ENCODE data around the gene LPP.

LPP gene

DNA sequence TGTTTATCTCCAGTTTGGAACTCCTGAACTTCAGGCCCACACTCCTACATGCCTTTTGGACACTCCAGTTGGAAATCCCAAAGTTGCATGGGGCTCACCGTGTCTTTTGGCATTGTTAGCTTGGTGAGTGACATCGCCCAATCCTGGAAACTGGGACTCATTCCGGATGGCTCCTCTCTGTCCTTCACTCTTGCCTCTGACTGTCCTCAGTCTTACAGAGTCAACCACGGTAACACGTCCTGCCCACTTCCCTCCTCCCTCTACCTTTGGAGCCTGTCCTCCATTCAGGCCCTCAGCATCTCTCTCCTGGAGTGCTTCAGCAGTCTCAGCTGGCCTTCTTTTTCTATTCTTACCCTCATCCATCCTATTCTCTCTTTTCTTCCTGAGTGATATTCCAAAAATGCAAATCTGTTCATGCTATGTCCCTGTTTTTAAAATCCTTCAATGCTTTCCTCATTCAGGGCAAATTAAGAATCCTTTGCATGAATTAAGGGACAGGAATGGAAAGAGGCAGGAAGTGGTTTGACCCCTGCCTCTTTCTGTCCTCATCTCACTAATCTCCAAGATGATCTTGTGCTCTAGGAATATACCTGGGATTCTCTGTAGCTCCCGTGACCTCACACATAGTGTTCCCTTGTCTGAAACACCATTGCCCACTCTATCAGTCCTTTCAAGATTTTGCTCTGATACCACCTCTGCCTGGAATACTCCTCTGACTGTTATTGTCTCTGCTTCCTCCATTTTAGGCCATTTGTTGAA is 42.5 kb downstream of the LPP start:
- H3K79me2 ChIP-seq (ENCODE audit: insufficient read depth, low read length), result no peaks in the 10 kb centered on the region
- no peaks in the 10 kb centered on the region for H3K9me2 ChIP-seq (ENCODE audit: low read depth, low read length)
- H3K9me3 ChIP-seq (ENCODE audit: low read length), result no peaks in the 10 kb centered on the region
- no peaks in the 10 kb centered on the region for H3K36me3 ChIP-seq (ENCODE audit: insufficient read depth, low read length)
- no peak overlapping the region for H3K27ac ChIP-seq (ENCODE audit: low read depth, low read length, poor library complexity, severe bottlenecking)
- no peak overlapping the region for H3K9ac ChIP-seq (ENCODE audit: low read length)
- H3K4me2 ChIP-seq (ENCODE audit: low read length), result no peak overlapping the region
- H3F3A ChIP-seq (ENCODE audit: insufficient read depth, low read length), result no peaks in the 10 kb centered on the region
- H3K4me3 ChIP-seq (ENCODE audit: low read depth, low read length, poor library complexity, severe bottlenecking), result no peak overlapping the region
- no peaks in the 10 kb centered on the region for H4K20me1 ChIP-seq (ENCODE audit: insufficient read depth, low read length)
- no peaks in the 10 kb centered on the region for H3K27me3 ChIP-seq (ENCODE audit: insufficient read depth, low read length)
- no peak for TF ChIP-seq EZH2 (IDR thresholded peaks at IDR 0.05; ENCODE audit: borderline replicate concordance, low read length)
- TF ChIP-seq, protein P1, sequence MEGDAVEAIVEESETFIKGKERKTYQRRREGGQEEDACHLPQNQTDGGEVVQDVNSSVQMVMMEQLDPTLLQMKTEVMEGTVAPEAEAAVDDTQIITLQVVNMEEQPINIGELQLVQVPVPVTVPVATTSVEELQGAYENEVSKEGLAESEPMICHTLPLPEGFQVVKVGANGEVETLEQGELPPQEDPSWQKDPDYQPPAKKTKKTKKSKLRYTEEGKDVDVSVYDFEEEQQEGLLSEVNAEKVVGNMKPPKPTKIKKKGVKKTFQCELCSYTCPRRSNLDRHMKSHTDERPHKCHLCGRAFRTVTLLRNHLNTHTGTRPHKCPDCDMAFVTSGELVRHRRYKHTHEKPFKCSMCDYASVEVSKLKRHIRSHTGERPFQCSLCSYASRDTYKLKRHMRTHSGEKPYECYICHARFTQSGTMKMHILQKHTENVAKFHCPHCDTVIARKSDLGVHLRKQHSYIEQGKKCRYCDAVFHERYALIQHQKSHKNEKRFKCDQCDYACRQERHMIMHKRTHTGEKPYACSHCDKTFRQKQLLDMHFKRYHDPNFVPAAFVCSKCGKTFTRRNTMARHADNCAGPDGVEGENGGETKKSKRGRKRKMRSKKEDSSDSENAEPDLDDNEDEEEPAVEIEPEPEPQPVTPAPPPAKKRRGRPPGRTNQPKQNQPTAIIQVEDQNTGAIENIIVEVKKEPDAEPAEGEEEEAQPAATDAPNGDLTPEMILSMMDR (IDR thresholded peaks at IDR 0.05; ENCODE audit: low read length), result no peak
- H2AFZ ChIP-seq (ENCODE audit: low read length), result no peak overlapping the region
- H3K4me1 ChIP-seq (ENCODE audit: insufficient read depth, low read length, severe bottlenecking), result peaks cover 8% of the 10 kb centered on the region

DNA sequence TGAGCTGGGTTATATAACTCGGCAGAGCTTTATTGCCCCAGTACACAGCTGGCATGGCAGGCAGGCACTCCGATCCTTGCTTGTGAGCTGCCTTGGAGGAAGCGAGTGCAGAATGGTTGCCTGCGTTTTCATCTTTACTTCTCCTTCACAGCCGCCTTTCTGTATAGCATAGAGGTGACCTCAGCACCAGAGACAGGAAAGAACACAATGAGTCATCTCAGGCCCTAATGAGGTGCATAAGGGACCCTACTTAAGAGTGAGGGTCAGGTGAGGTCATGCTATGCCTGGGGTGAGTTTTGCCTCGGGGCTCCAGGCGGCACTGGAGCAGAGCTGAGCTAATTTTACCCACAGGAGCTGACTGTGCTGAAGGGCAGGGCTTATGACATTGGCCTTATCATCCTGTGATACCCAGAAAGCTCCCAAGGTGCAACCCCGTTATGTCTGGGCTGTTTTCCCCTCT is 43.5 kb downstream of the LPP start:
- no peak overlapping the region for H2AFZ ChIP-seq (ENCODE audit: low read length)
- H3K9ac ChIP-seq (ENCODE audit: low read length), result no peak overlapping the region
- H4K20me1 ChIP-seq (ENCODE audit: insufficient read depth, low read length), result no peaks in the 10 kb centered on the region
- H3K9me3 ChIP-seq (ENCODE audit: low read length), result no peaks in the 10 kb centered on the region
- H3K4me1 ChIP-seq (ENCODE audit: insufficient read depth, low read length, severe bottlenecking), result peaks cover 8% of the 10 kb centered on the region
- no peak overlapping the region for H3K4me3 ChIP-seq (ENCODE audit: low read depth, low read length, poor library complexity, severe bottlenecking)
- H3F3A ChIP-seq (ENCODE audit: insufficient read depth, low read length), result no peaks in the 10 kb centered on the region
- H3K9me2 ChIP-seq (ENCODE audit: low read depth, low read length), result no peaks in the 10 kb centered on the region
- H3K36me3 ChIP-seq (ENCODE audit: insufficient read depth, low read length), result no peaks in the 10 kb centered on the region
- H3K4me2 ChIP-seq (ENCODE audit: low read length), result no peak overlapping the region
- no peaks in the 10 kb centered on the region for H3K79me2 ChIP-seq (ENCODE audit: insufficient read depth, low read length)
- no peak overlapping the region for H3K27ac ChIP-seq (ENCODE audit: low read depth, low read length, poor library complexity, severe bottlenecking)
- TF ChIP-seq EZH2 (IDR thresholded peaks at IDR 0.05; ENCODE audit: borderline replicate concordance, low read length), result no peak
- TF ChIP-seq, protein P1 (IDR thresholded peaks at IDR 0.05; ENCODE audit: low read length), result no peak
- H3K27me3 ChIP-seq (ENCODE audit: insufficient read depth, low read length), result no peaks in the 10 kb centered on the region

DNA sequence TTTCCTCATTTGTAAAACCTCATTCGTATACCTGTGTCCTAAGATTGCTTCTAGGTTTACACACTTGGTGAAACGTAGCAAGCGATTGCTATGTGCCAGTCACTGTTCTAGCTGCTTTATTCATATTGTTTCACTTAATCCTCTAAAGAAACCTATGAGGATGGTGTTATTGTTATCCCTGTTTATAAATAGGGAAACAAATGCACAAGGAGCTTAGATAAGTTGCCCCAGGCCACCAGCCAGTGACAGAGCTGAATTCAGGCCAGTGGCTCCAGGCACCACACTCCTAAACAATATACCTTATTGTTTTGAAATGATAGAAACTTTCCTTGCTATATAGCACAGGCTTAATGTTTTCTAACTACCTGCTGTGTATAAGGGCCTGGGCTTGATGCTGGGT is 44.0 kb downstream of the LPP start:
- no peak overlapping the region for H2AFZ ChIP-seq (ENCODE audit: low read length)
- H3K79me2 ChIP-seq (ENCODE audit: insufficient read depth, low read length), result no peaks in the 10 kb centered on the region
- peaks cover 8% of the 10 kb centered on the region for H3K4me1 ChIP-seq (ENCODE audit: insufficient read depth, low read length, severe bottlenecking)
- H3K27ac ChIP-seq (ENCODE audit: low read depth, low read length, poor library complexity, severe bottlenecking), result no peak overlapping the region
- no peaks in the 10 kb centered on the region for H3K27me3 ChIP-seq (ENCODE audit: insufficient read depth, low read length)
- H3K9me3 ChIP-seq (ENCODE audit: low read length), result no peaks in the 10 kb centered on the region
- no peak overlapping the region for H3K9ac ChIP-seq (ENCODE audit: low read length)
- H3F3A ChIP-seq (ENCODE audit: insufficient read depth, low read length), result peaks cover 3% of the 10 kb centered on the region; the same call in 1 of the 2 replicates
- no peak overlapping the region for H3K4me3 ChIP-seq (ENCODE audit: low read depth, low read length, poor library complexity, severe bottlenecking)
- TF ChIP-seq, protein P1 (IDR thresholded peaks at IDR 0.05; ENCODE audit: low read length), result no peak
- TF ChIP-seq EZH2 (IDR thresholded peaks at IDR 0.05; ENCODE audit: borderline replicate concordance, low read length), result no peak
- H3K9me2 ChIP-seq (ENCODE audit: low read depth, low read length), result no peaks in the 10 kb centered on the region
- H3K4me2 ChIP-seq (ENCODE audit: low read length), result no peak overlapping the region
- no peaks in the 10 kb centered on the region for H4K20me1 ChIP-seq (ENCODE audit: insufficient read depth, low read length)
- H3K36me3 ChIP-seq (ENCODE audit: insufficient read depth, low read length), result no peaks in the 10 kb centered on the region
